ENCODE data around the gene ERVW-1.
"Not testable (repeated sequence)": the region's sequence is repeated elsewhere in the genome, so short reads cannot be mapped to it uniquely, and the experiment has no call there.

ERVW-1 gene

GRCh38 chr7:92468589-92468988, 9.2 kb downstream of the ERVW-1 start:
- not testable (repeated sequence) for DNase-seq

- no peak for DNase-seq
Measured at GRCh38 chr7:92466682-92467081, 11.1 kb downstream of the ERVW-1 start.

- DNase-seq, result no peak
Measured at GRCh38 chr7:92464515-92464914, 13.2 kb downstream of the ERVW-1 start.

- no peak for DNase-seq
Measured at GRCh38 chr7:92462560-92462959, 15.2 kb downstream of the ERVW-1 start.

- DNase-seq, result peak; percentile 10
Measured at GRCh38 chr7:92461027-92462003, 16.4 kb downstream of the ERVW-1 start.

GRCh38 chr7:92460510-92460909, 17.2 kb downstream of the ERVW-1 start:
- no peak for DNase-seq

- DNase-seq, result no peak
Measured at GRCh38 chr7:92460109-92460508, 17.6 kb downstream of the ERVW-1 start.

GRCh38 chr7:92456236-92456635, 21.5 kb downstream of the ERVW-1 start:
- no peak for DNase-seq

- no peak for DNase-seq
Measured at GRCh38 chr7:92451645-92452044, 26.1 kb downstream of the ERVW-1 start.

- peak; percentile 39 for DNase-seq
Measured at GRCh38 chr7:92448205-92448747, 29.5 kb downstream of the ERVW-1 start.

GRCh38 chr7:92447345-92448204, 30.2 kb downstream of the ERVW-1 start, which contains the start of gene GATAD1:
TSS of gene GATAD1 (plus strand) at chr7:92447482. CDS start at chr7:92447730, 248 bp downstream.
- peak; percentile 81 for DNase-seq

- no peak for DNase-seq
Measured at GRCh38 chr7:92446869-92447344, 30.8 kb downstream of the ERVW-1 start.

GRCh38 chr7:92442720-92443119, 35.0 kb downstream of the ERVW-1 start:
- not testable (repeated sequence) for DNase-seq

GRCh38 chr7:92437956-92438491, 39.7 kb downstream of the ERVW-1 start:
- no peak for DNase-seq

GRCh38 chr7:92436612-92437445, 40.9 kb downstream of the ERVW-1 start:
- DNase-seq, result no peak

- no peak for DNase-seq
Measured at GRCh38 chr7:92435542-92435941, 42.2 kb downstream of the ERVW-1 start.

GRCh38 chr7:92433019-92433418, 44.7 kb downstream of the ERVW-1 start:
- no peak for DNase-seq

- DNase-seq, result no peak
Measured at GRCh38 chr7:92432299-92432946, 45.3 kb downstream of the ERVW-1 start.

GRCh38 chr7:92427193-92427592, 50.6 kb downstream of the ERVW-1 start:
- no peak for DNase-seq

- no peak for DNase-seq
Measured at GRCh38 chr7:92425311-92425947, 52.3 kb downstream of the ERVW-1 start.

GRCh38 chr7:92423710-92424131, 54.0 kb downstream of the ERVW-1 start:
- no peak for DNase-seq
